Spleen (tissue), 11 donors: ENCODE results near the gene KLHDC9. TPM values are rescaled to one million over a fixed set of nuclear protein-coding genes. Genes with fewer than 3 reads are reported as not detected.
A peak's percentile ranks its signal among the peaks of the same experiment; 100 is the strongest.

Experiments used
- DNase-seq: peaks from one replicate; pipeline ENCODE4 v3.0.0-alpha.2; 2020
- H3K27ac ChIP-seq, 8 donors: fragments of 200-600 bp; sonication (generic) in 7 of 8; 1 replicate in 4 of 8; 2 replicates in 4 of 8; pipeline versions ENCODE4 v1.5.0 to v1.8.0; 2016 to 2021; ENCODE audit warnings: inconsistent platforms in 4 of 8, mild to moderate bottlenecking in 4 of 8, moderate library complexity in 1 of 8
- H3K27me3 ChIP-seq, 7 donors: fragments of 200-600 bp; sonication (generic) in 6 of 7; replicated peaks in 1 of 7; 1 replicate in 4 of 7; 2 replicates in 3 of 7; pipeline versions ENCODE4 v1.5.0 to v1.8.0; 2016 to 2021; ENCODE audit warnings: inconsistent platforms in 3 of 7, mild to moderate bottlenecking in 1 of 7
- H3K36me3 ChIP-seq, 6 donors: fragments of 200-600 bp; sonication (generic) in 5 of 6; 1 replicate in 4 of 6; 2 replicates in 2 of 6; pipeline versions ENCODE4 v1.5.0 to v1.8.0; 2016 to 2021; ENCODE audit warnings: inconsistent platforms in 2 of 6
- H3K4me1 ChIP-seq, 6 donors: fragments of 200-600 bp; sonication (generic) in 5 of 6; 1 replicate in 3 of 6; 2 replicates in 3 of 6; pipeline versions ENCODE4 v1.5.0 to v1.8.0; 2016 to 2021; ENCODE audit warnings: inconsistent platforms in 3 of 6
- H3K4me3 ChIP-seq, 8 donors: fragments of 200-600 bp; sonication (generic) in 7 of 8; 1 replicate in 4 of 8; 2 replicates in 4 of 8; pipeline versions ENCODE4 v1.5.0 to v1.8.0; 2016 to 2021; ENCODE audit warnings: inconsistent platforms in 4 of 8, mild to moderate bottlenecking in 4 of 8, moderate library complexity in 2 of 8
- H3K9me3 ChIP-seq, 8 donors: fragments of 200-600 bp; sonication (generic) in 7 of 8; 1 replicate in 4 of 8; 2 replicates in 4 of 8; pipeline versions ENCODE4 v1.5.0 to v1.8.0; 2016 to 2021; ENCODE audit warnings: inconsistent platforms in 4 of 8
- CTCF ChIP-seq, 11 experiments: fragments of 200-600 bp in 7 of 11; fragments of 450-650 bp in 4 of 11; sonication (generic) in 4 of 11; IDR thresholded peaks in 8 of 11; conservative IDR thresholded peaks in 3 of 11; 1 replicate in 7 of 11; 2 replicates in 4 of 11; pipeline versions ENCODE4 v1.4.0 to v1.8.0; 2016 to 2021; ENCODE audit warnings: antibody characterized with exemption in 11 of 11, inconsistent platforms in 4 of 11, mild to moderate bottlenecking in 1 of 11
- POLR2A ChIP-seq, 3 donors: fragments of 450-650 bp; IDR thresholded peaks; one replicate each; pipeline ENCODE4 v1.5.1; 2017; ENCODE audit warnings: antibody characterized with exemption in 3 of 3, mild to moderate bottlenecking in 1 of 3
- POLR2AphosphoS5 ChIP-seq, 3 donors: sonication (generic); formaldehyde crosslinking; IDR thresholded peaks; one replicate each; pipeline ENCODE4 v1.5.1; 2017; ENCODE audit warnings: antibody characterized with exemption in 3 of 3
- WGBS, 5 donors: extraction: QIAGEN DNeasy Blood & Tissue Kit in 3 of 5; methylation state at CpG; one replicate each; pipeline versions ENCODE4 v1.1.5 to v1.1.7; 2013 to 2018; 5-methylcytosine and 5-hydroxymethylcytosine counted together
- intact Hi-C: fragments of 100-400 bp; cut with DNase I; formaldehyde crosslinking; loops from one replicate; pipeline ENCODE4 v1.15.0; 2023; ENCODE audit warnings: low total_unique reads
- polyA plus RNA-seq, 3 donors: library from polyadenylated mRNA; stranded (reverse); fragments of 200-250 nt; gene quantifications; one replicate each; pipeline ENCODE4 v1.2.1, GENCODE V29; 2013
- total RNA-seq, 7 donors: library from RNA; depleted of rRNA in 3 of 7; stranded (reverse); fragments of >200 nt in 3 of 7; fragmentation: NEBNext Ultra II Directional in 4 of 7; extraction: Animal tissue kit (Norgen Biotek cat#: 25700) in 4 of 7; gene quantifications; one replicate each; pipeline versions ENCODE4 v1.1.0 to v1.2.1, GENCODE V29; 2016 to 2021
- donor health status: healthy with polysubstance abuse.
- donor health status: DM: no; HTN: no; CAD: no; lungs with moderate emphysema.
- donor health status: DM: no; HTN: no; CAD: no.
- donor health status: Bipolar disorder and iron deficiency.
- donor health status: healthy.
- donor health status: DM: no; HTN: no; CAD: no.
- donor health status: DM: yes; HTN: yes; CAD: no.

The KLHDC9 gene
- total and polyA plus RNA-seq, 10 donors: 1.1 to 3.9 (median 1.7) TPM

GRCh38 chr1:161089251-161089924 lies 8.8 kb upstream of the KLHDC9 start, which contains the start of gene NECTIN4:
TSS of gene NECTIN4 (minus strand) at chr1:161089558. CDS start at chr1:161089296, 262 bp downstream.
- Histone ChIP-seq H3K27me3 (no peaks in the 10 kb centered on the region), H3K4me3 (no peak within 1 kb of the TSS), H3K9me3 (no peaks in the 10 kb centered on the region), H3K27ac (no peak within 1 kb of the TSS), H3K36me3 (no peaks in the 10 kb centered on the region), H3K4me1 (peaks cover 0 to 6% (median 0%) of the 10 kb centered on the region in 6 donors)
- intact Hi-C loops: no loop called here
- 75 to 86% (median 77%) methylated on average over 10 to 22 of the region's 22 CpGs for WGBS, 5 donors
- peak; percentile 54 for DNase-seq
- TF ChIP-seq POLR2AphosphoS5 (IDR thresholded peaks at IDR 0.05): no peak
- TF ChIP-seq CTCF (IDR thresholded peaks at IDR 0.05 in 8 of 11, conservative IDR thresholded peaks at IDR 0.05 in 3 of 11): no peak
- no peak for TF ChIP-seq POLR2A (IDR thresholded peaks at IDR 0.05)

- H3K27ac ChIP-seq: no peak overlapping the region
- no peaks in the 10 kb centered on the region for H3K27me3 ChIP-seq
- no peak overlapping the region for H3K4me3 ChIP-seq
- no peak for TF ChIP-seq POLR2A (IDR thresholded peaks at IDR 0.05)
- TF ChIP-seq POLR2AphosphoS5 (IDR thresholded peaks at IDR 0.05): no peak
- no peak for TF ChIP-seq CTCF (IDR thresholded peaks at IDR 0.05 in 8 of 11, conservative IDR thresholded peaks at IDR 0.05 in 3 of 11)
- peaks cover 0 to 6% (median 0%) of the 10 kb centered on the region in 6 donors for H3K4me1 ChIP-seq
- intact Hi-C loops: loop anchor here (10.0 kb wide), 1 partner anchor 45 kb away; the partner anchor contains the start of gene USF1
- DNase-seq: no peak
- H3K36me3 ChIP-seq: no peaks in the 10 kb centered on the region
- WGBS, 5 donors: 79 to 93% (median 90%) methylated on average over 5 of the region's 5 CpGs
- no peaks in the 10 kb centered on the region for H3K9me3 ChIP-seq
Observed at GRCh38 chr1:161089938-161090337, 8.2 kb upstream of the KLHDC9 start.

- no peak for TF ChIP-seq POLR2AphosphoS5 (IDR thresholded peaks at IDR 0.05)
- no peak for TF ChIP-seq POLR2A (IDR thresholded peaks at IDR 0.05)
- no peak for TF ChIP-seq CTCF (IDR thresholded peaks at IDR 0.05 in 8 of 11, conservative IDR thresholded peaks at IDR 0.05 in 3 of 11)
- H3K4me1 ChIP-seq: peaks cover 0 to 7% (median 0%) of the 10 kb centered on the region in 6 donors
- no peaks in the 10 kb centered on the region for H3K36me3 ChIP-seq
- no peak overlapping the region for H3K27ac ChIP-seq
- WGBS, 5 donors: 77 to 87% (median 84%) methylated on average over 3 of the region's 3 CpGs
- H3K27me3 ChIP-seq: no peaks in the 10 kb centered on the region
- H3K4me3 ChIP-seq: no peak overlapping the region
- H3K9me3 ChIP-seq: no peaks in the 10 kb centered on the region
- no peak for DNase-seq
- intact Hi-C loops: loop anchor here (10.0 kb wide), 1 partner anchor 46 kb away; the partner anchor contains the start of gene USF1
Observed at GRCh38 chr1:161090617-161091016, 7.5 kb upstream of the KLHDC9 start.

- Histone ChIP-seq H3K27ac (no peak overlapping the region), H3K9me3 (no peaks in the 10 kb centered on the region), H3K27me3 (no peaks in the 10 kb centered on the region), H3K4me1 (peaks cover 0 to 11% (median 2%) of the 10 kb centered on the region in 6 donors), H3K4me3 (no peak overlapping the region), H3K36me3 (no peaks in the 10 kb centered on the region)
- 81 to 94% (median 86%) methylated on average over 5 of the region's 5 CpGs for WGBS, 5 donors
- no peak for DNase-seq
- intact Hi-C loops: loop anchor here (10.0 kb wide), 1 partner anchor 46 kb away; the partner anchor contains the start of gene USF1
- TF ChIP-seq POLR2A (IDR thresholded peaks at IDR 0.05): no peak
- no peak for TF ChIP-seq CTCF (IDR thresholded peaks at IDR 0.05 in 8 of 11, conservative IDR thresholded peaks at IDR 0.05 in 3 of 11)
- no peak for TF ChIP-seq POLR2AphosphoS5 (IDR thresholded peaks at IDR 0.05)
Observed at GRCh38 chr1:161091093-161091492, 7.1 kb upstream of the KLHDC9 start.
